IPS-15b (cell line): ENCODE measurements around the gene RAD1.
"Not testable (repeated sequence)": the region's sequence is repeated elsewhere in the genome, so short reads cannot be mapped to it uniquely, and the experiment has no call there.

Experiments
- H3K27me3 ChIP-seq: one replicate; pipeline ENCODE4 v1.6.1; 2013; ENCODE audit warnings: low read length; ENCODE audit not compliant: control insufficient read depth, insufficient read depth
- H3K36me3 ChIP-seq: one replicate; pipeline ENCODE4 v1.6.1; 2013; ENCODE audit warnings: low read length; ENCODE audit not compliant: control insufficient read depth, insufficient read depth
- H3K4me1 ChIP-seq: one replicate; pipeline ENCODE4 v1.6.1; 2013; ENCODE audit warnings: mild to moderate bottlenecking, low read length; ENCODE audit not compliant: control insufficient read depth, insufficient read depth
- H3K4me3 ChIP-seq: one replicate; pipeline ENCODE4 v1.5.1; 2013; ENCODE audit warnings: low read depth, low read length
- H3K9ac ChIP-seq: one replicate; pipeline ENCODE4 v1.6.1; 2013; ENCODE audit warnings: low read depth, mild to moderate bottlenecking, low read length
- H3K9me3 ChIP-seq: one replicate; pipeline ENCODE4 v1.6.1; 2013; ENCODE audit warnings: mild to moderate bottlenecking, low read length; ENCODE audit not compliant: control insufficient read depth, insufficient read depth

Gene RAD1

DNA sequence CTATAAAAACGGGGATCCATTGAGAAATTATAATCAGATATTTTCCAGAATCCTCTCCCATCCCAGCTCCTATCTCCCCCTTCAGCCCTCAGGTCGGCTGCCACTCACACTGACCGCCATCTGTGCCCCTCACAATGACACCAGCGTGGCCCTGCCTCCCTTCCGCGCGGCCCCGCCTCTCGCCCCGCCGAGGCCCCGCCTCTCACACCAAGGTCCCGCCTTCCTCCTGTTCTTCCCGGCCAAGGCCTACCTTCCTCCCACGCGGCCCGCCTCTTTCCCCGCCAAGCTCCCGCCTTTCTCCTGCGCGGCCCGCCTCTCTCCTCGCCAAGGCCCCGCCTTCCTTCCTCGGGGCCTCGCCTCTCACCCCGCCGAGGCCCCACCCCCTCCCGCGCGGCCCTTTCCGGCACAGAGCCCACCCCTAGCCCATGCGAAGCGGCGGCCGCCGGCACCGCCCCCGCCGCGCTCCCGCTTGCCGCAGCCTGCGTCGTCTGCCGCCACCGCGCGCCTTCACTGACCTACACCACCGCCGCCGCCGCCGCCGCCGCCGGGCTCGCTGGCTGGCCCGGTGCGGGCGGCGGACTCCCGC lies 13.9 kb upstream of the RAD1 start, which contains the start of gene DNAJC21:
DNAJC21 (plus strand) TSS at position 426 of the 586 bp plus-strand sequence. CDS start 261 bp downstream, outside the sequence.
- peak within 1 kb of the TSS; percentile 42 for H3K9ac ChIP-seq
- peaks cover 5% of the 10 kb centered on the region for H3K4me1 ChIP-seq
- peak within 1 kb of the TSS; percentile 89 for H3K4me3 ChIP-seq
- peaks cover 3% of the 10 kb centered on the region for H3K36me3 ChIP-seq
- no peaks in the 10 kb centered on the region for H3K9me3 ChIP-seq
- no peaks in the 10 kb centered on the region for H3K27me3 ChIP-seq

DNA sequence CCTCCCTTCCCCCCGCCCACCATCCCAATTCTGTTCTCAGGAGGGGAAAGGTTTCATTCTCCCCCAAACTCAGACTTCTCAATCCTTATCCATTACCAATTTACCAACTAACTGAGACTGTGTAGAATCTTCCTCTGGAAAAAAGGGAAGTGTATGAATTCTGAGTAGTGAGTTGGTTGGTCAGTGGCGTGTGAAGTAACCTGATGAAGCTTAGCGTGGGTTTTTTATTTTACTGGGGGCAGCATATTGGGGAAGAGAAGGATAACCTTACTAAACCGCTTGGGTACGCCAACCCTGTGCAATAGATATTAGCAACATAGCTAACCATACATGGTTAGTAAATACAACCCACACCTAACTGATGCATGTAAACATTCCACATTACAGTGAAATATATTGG lies 13.0 kb upstream of the RAD1 start:
- no peak overlapping the region for H3K9ac ChIP-seq
- H3K27me3 ChIP-seq = no peaks in the 10 kb centered on the region
- H3K4me3 ChIP-seq = no peak overlapping the region
- no peaks in the 10 kb centered on the region for H3K9me3 ChIP-seq
- H3K36me3 ChIP-seq = peaks cover 9% of the 10 kb centered on the region
- peaks cover 5% of the 10 kb centered on the region for H3K4me1 ChIP-seq

DNA sequence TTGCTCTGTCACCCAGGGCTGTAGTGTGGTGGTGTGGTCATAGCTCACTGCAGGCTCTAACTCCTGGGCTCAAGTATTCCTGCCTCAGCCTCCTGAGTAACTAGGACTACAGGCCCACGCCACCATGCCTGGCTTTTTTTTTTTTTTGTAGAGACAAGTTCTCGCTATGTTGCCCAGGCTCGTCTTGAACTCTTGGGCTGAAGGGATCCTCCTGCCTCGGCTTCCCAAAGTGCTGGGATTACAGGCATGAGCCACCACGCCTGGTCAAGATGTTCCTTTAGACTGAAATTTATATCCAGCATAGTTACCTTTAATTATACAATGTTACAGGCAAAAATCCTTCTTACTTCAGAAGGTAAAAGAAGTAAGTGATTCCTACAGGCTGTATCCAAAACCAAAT lies 12.5 kb upstream of the RAD1 start:
- H3K27me3 ChIP-seq = no peaks in the 10 kb centered on the region
- no peak overlapping the region for H3K4me3 ChIP-seq
- H3K9ac ChIP-seq = no peak overlapping the region
- H3K4me1 ChIP-seq = peaks cover 5% of the 10 kb centered on the region
- no peaks in the 10 kb centered on the region for H3K9me3 ChIP-seq
- H3K36me3 ChIP-seq = peaks cover 13% of the 10 kb centered on the region

DNA sequence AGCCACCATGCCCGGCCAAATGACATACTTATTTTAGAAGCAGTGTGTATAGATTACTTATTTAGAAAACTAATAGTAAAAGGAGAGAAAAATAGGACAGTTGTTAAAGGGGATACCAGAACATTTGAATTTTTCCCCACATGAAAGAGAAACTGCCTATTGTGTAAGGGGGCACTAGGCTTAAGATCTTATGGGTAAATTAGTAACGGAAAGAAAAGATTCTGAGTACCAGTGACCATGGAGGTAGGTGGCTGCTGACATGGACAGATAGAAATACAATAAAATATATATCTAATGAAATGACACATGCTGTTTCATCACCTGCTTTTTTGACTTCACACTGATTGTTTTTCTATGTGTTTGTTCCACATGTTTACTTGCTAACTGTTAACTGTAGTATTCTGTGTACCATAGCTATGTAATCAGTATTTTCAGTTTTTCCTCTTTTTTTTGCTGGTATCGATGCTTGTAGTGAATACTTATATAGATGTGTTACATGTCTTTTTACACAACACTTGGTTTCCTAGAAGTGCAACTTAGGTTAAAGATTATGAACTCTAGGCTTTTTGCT lies 11.1 kb upstream of the RAD1 start:
- Histone ChIP-seq H3K9me3 (no peaks in the 10 kb centered on the region), H3K36me3 (peaks cover 14% of the 10 kb centered on the region), H3K4me1 (peaks cover 2% of the 10 kb centered on the region), H3K9ac (no peak overlapping the region), H3K4me3 (no peak overlapping the region), H3K27me3 (no peaks in the 10 kb centered on the region)

DNA sequence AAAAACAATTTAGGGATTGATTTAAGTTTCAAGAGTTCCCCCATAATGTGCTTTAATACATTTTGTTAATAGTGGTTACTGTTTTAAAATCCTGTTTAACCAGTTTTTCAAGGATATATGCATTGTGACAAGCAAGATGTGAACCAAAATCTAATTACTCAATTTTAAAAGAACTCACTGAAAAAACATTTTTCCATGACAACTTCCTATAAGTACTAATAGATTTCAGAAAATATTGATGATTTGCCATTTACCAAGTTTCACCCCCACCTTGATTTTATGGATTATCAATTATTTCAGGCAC lies 9.1 kb upstream of the RAD1 start:
- Histone ChIP-seq H3K9me3 (no peaks in the 10 kb centered on the region), H3K4me3 (no peak overlapping the region), H3K9ac (no peak overlapping the region), H3K4me1 (no peaks in the 10 kb centered on the region), H3K27me3 (no peaks in the 10 kb centered on the region), H3K36me3 (peaks cover 17% of the 10 kb centered on the region)

DNA sequence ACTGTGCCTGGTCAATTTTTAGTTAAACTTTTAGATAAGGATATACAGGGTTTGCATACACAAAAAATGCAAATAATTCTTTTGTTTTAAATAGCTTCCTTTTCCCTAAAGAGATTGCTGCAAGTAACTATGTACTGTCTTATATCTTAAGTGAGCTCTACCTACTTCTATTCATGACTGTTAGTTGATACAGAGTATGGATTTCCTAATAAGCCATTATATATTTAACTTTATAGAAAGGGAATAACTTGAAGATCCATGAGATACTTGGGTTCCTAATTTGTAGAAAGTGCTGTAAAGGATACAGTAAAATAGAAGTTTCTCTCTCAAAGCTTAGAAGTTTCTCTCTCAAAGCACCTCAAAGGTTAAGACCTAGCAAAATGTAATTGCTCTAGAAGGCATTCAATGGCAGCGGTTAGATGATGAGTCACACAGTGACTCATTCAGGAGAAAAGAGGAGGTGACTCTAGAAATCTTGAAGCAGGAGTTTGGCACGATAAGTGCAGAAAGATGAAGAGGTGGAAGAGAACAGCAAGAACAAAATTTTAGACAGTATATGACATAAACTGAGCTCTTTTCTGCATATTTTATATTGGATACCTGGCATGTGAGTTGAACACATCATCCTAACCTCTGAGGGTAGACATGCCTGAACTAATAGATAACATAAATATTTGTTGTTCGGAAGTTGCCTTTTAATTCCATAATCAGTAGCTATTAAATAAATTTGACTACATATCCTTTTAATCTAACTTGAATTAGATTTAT lies 8.6 kb upstream of the RAD1 start:
- H3K27me3 ChIP-seq = no peaks in the 10 kb centered on the region
- no peaks in the 10 kb centered on the region for H3K4me1 ChIP-seq
- peaks cover 17% of the 10 kb centered on the region for H3K36me3 ChIP-seq

DNA sequence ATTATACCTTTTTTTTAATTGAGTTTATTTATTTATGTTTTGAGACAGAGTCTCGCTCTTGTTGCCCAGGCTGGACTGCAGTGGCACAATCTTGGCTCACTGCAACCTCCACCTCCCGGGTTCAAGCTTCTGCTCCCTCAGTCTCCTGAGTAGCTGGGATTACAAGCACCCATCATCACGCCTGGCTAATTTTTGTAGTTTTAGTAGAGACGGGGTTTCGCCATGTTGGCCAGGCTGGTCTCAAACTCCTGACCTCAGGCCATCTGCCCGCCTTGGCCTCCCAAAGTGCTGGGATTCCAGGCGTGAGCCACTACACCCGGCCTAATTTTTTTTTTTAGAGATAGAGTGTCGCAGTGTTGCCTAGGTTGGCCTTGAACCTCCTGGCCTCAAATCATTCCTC lies 8.0 kb upstream of the RAD1 start:
- H3K9ac ChIP-seq, H3K4me1 ChIP-seq, H3K27me3 ChIP-seq, H3K9me3 ChIP-seq, H3K4me3 ChIP-seq: not testable (repeated sequence)
- peaks cover 17% of the 10 kb centered on the region for H3K36me3 ChIP-seq

More for the DNA sequence above, 8.6 kb upstream of the RAD1 start:
- no peaks in the 10 kb centered on the region for H3K9me3 ChIP-seq
- no peak overlapping the region for H3K9ac ChIP-seq
- no peak overlapping the region for H3K4me3 ChIP-seq

DNA sequence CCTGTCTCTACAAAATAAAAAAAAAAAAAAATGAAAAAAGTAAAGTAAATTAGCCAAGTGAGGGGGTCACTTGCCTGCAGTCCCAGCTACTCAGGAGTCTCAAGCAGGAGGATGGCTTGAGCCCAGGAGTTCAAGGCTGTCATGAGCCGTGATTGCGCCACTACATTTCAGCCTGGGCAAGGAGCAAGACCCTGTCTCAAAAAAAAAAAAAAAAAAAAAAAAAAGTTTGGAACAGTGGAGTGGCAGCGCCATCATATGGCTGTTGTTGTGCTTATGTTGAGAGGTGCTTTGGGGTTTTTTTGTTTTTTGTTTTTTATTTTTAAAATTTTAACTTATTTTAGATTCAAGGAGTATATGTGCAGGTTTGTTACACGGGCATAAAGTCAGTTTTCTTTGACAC lies 3.8 kb upstream of the RAD1 start:
- Histone ChIP-seq H3K4me3 (no peak overlapping the region), H3K9me3 (no peaks in the 10 kb centered on the region), H3K4me1 (peaks cover under 1% of the 10 kb centered on the region), H3K9ac (no peak overlapping the region), H3K27me3 (no peaks in the 10 kb centered on the region), H3K36me3 (peaks cover 17% of the 10 kb centered on the region)

DNA sequence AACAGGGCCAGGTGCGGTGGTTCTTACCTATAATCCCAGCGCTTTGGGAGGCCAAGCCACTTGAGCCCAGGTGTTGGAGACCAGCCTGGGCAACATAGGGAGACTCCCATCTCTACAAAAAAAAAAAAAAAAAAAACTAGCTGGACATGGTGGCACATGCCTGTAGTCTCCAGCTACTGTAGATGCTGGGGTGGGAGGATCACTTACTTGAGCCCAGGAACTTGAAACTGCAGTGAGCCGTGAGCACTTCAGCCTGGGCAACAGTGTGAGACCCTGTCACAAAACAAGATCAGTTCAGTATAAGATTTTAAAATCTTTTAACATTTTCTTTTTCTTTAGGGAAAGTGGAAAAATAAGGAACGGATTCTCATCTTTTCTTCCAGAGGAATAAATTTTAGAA lies 2.7 kb upstream of the RAD1 start:
- Histone ChIP-seq H3K27me3 (no peaks in the 10 kb centered on the region), H3K9ac (no peak overlapping the region), H3K4me3 (no peak overlapping the region), H3K4me1 (peaks cover 6% of the 10 kb centered on the region), H3K36me3 (peaks cover 6% of the 10 kb centered on the region), H3K9me3 (no peaks in the 10 kb centered on the region)

DNA sequence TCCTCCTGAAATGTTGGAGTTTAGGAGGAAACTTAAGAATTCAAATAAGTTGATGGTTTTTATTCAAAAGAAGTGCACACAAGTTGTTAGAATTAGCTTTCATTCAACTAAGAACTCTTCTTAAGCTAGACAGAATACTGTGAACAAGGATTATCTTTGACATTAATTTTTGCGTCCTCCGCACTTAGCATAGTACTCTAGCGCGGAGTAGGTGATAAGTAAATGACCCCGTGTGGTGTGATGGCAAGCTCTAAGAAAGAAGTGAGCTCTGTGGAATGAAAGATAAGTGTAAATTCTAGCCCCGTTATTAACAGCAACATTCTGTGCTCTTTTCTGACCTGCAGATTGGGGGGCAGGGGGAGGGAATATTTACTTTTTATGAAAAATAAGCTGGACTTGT lies 1.2 kb upstream of the RAD1 start:
- peaks cover 9% of the 10 kb centered on the region for H3K36me3 ChIP-seq
- H3K9me3 ChIP-seq = no peaks in the 10 kb centered on the region
- no peaks in the 10 kb centered on the region for H3K27me3 ChIP-seq
- peak overlapping the region; percentile 97 for H3K9ac ChIP-seq
- H3K4me3 ChIP-seq = peak overlapping the region; percentile 62
- H3K4me1 ChIP-seq = peaks cover 6% of the 10 kb centered on the region

DNA sequence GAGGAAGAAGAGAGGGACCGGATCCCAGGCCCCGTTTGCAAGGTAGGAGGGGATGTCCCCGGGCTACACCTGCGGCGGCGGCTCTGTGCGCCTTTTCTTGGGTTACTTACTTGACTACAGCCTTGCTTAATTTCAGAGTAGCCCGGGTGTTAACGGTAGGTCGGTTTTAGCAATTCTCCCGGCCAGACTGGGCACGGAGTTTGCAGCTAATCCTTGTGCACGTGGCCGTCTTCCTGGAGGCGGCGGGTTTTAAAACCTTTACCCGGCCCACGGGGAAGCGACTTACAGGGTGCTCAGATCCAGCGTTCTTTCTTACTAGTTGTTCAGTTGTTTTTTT lies 520 bp upstream of the RAD1 start:
- H3K4me1 ChIP-seq = peaks cover 6% of the 10 kb centered on the region
- no peaks in the 10 kb centered on the region for H3K9me3 ChIP-seq
- H3K36me3 ChIP-seq = peaks cover 9% of the 10 kb centered on the region
- H3K9ac ChIP-seq = peak overlapping the region; percentile 97
- peak overlapping the region; percentile 62 for H3K4me3 ChIP-seq
- no peaks in the 10 kb centered on the region for H3K27me3 ChIP-seq

DNA sequence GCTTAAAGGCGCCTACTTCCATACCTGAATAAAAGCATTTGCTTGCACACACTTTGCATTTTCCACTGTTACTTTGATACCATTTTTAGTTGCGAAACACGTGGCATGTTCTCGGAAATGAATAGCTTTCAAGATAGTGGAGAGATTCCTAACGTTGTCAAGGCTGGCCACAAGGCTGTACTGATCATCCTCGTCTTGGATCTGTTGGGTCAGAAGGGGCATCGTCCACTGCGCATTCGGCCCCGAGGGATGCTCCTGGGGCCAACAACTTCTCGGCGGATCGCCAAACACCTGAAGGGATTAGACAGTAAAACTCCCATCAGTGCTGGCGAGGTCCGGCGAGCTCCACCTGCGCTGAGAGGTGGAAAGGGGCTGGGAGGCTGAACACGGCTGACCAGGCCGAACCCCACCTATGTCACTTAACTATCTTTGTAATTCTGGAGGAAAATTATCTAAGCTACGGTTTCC lies 599 bp downstream of the RAD1 start:
- Histone ChIP-seq H3K4me3 (peak overlapping the region; percentile 62), H3K4me1 (peaks cover 6% of the 10 kb centered on the region), H3K9me3 (no peaks in the 10 kb centered on the region), H3K36me3 (peaks cover 5% of the 10 kb centered on the region), H3K27me3 (no peaks in the 10 kb centered on the region), H3K9ac (peak overlapping the region; percentile 97)
